ENCODE measurements around the gene SSH2.
"Not testable (repeated sequence)": the region's sequence is repeated elsewhere in the genome, so short reads cannot be mapped to it uniquely, and the experiment has no call there.

SSH2 gene

DNA sequence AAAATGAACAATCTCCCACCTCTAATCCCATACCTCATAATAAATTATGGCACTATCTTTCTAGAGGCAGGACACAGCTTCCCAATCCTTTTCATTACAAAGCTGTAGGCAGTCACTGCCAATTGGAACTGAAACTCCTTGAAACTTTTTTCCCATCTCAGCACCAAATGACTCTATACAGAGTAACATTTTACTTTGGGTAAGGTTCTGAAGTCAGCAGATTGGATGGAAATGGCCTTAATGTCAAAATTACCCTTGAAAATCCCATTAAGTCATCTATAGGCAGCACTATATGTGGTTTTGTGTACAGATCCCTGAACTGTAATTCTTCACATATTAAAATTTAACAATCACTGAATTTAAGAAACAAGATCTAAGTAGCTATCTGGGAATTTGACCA, 277.1 kb downstream of the SSH2 start:
- no peak for DNase-seq

DNA sequence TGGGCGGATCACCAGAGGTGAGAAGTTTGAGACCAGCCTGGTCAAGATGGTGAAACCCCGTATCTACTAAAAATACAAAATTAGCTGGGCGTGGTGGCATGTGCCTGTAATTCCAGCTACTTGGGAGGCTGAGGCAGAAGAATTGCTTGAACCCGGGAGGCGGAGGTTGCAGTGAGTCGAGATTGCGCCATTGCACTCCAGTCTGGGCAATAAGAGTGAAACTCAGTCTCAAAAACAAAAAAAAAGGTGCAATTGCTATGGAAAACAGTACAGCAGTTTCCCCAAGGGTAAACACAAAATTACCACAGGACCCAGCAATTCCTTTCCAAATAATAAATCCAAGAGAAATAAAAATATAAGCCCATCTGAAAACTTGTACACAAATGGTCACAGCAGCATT, 278.1 kb downstream of the SSH2 start:
- DNase-seq = not testable (repeated sequence)

DNA sequence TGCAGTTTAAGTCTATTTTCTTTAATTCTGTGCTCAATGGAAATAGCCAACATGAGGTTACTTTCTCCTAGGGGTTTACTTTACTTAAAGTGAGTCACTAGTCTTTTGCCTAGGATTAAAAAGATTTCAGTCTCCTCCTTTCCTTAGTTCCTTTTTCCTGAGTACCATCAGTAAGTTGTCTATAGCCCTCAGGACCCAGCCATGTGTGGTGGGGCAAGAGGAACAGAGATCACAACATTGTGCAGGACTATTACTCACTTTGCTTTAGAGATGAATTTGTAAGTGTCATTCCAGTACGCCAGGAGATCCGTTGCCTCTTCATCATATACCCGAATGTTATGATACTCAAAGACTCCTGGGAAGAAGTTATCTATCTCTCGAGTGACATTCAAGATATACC, 279.6 kb downstream of the SSH2 start:
- no peak for DNase-seq

DNA sequence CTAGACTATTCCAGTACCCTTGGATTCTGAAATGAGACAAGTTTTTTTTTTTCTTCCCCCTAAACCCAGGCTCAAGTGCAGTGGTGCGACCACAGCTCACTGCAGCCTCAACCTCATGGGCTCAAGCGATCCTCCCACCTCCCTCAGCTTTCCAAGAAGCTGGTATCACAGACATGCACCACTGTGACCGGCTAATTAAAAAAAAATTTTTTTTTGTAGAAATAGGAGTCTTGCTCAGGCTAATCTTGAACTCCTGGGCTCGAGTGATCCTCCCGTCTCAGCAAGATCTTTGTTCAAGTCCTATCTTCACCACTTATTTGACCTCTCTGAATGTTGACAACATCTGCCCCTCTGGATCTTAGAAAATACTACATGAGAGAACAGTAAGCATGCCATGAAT, 280.7 kb downstream of the SSH2 start:
- no peak for DNase-seq

DNA sequence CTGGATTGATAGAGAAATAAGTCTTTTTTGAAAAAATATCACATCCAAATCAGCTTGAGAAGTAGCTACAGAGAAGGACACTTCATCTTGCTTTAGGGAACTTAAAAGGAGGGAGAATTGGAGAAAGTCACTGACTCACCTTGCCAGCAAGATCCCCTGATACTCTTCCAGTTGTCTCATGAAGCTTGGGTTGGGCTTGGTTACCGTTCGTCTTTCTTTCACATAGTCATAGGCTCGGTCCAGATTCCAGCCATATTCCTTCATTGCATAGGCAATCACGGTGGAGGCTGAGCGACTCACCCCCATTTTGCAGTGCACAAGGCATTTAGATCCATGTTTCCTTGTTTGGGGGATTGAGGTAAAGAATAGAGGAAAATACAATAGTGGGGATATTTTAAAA, 282.0 kb downstream of the SSH2 start:
- no peak for DNase-seq

DNA sequence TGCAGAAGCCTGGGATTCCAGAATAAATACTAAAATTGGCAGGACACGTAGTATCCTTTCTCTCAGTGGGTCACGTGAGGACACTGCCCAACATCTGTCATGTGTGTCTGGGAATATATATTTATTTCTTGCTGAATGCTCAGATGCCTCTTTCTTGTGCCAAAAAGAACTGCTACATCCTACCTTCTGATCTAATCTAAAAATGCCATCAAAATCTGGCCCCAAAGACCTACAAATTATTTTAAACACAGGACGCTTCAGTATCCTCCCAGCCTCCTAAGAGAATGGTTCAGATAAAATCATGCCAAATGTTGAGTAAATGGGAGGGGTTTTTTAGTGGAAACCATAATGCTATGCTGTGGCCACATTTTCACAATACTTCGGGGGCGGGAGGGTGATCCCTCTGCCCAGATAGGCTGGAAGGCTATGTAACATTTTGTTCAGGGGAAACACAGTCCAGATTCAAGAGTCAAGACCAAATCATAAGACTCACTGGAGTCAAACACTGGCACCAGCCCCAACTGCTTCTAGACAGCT, 284.4 kb downstream of the SSH2 start:
- DNase-seq = no peak

DNA sequence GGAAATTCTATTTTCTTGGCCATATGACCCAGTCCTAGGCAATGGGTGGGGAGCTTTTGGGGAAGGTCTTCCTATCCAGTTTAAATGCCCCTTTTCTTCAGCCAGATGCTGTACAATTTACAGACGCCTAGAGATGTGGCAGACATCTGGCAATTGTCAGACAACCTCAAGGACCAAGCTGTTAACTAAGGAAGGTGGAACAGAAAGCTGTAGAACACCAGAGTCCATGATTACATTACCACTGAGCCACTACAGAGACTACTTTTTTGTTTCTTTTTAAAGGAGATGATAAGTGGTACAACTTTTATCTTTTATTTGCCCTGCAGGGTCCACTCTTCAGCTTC, 286.2 kb downstream of the SSH2 start:
- no peak for DNase-seq

DNA sequence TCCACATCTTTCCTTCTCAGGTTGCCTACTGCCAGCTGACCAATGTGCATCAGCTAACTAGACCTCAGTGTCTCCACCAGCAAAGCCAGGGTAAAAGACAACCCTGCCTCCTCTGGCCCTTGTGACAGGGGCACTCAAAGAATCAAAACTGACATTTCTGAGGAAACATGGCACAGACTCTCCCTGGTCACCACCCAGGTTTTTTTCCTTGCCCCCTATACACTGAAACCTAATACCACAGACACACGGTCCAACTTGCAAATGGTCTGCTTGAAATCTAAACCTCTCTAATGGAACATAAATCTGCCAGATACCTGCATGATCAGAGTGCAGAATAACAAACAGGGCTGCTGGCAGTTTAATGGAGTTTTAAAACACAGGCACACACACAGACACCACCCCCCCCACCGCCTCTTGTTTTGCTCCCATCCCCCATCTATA, 287.8 kb downstream of the SSH2 start:
- DNase-seq = no peak

DNA sequence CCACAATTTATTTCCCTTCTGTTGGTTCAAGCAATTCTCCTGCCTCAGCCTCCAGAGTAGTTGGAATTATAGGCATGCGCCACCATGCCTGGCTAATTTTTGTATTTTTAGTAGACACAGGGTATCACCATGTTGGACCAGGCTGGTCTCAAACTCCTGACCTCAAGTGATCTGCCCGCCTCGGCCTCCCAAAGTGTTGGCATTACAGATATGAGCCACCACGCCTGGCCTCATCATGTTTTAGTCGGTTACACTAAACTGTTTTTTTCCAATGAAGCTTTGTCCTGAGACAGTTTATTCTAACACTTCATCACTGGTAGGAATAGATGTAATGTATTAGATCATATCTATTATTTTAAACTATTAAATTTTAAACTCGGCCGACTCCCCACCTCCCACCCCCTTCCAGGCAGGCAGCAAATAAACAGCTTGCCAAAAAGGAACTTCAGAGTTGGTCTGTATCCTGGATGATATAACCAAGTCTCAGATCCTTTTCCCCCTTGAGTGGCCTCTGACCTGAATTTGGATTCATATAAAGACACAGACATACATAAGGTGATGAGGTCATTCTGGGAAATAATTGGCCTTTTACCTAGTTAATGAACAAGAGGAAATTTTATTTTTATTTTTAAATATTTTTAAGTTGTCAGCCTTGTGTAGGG, 288.9 kb downstream of the SSH2 start:
- DNase-seq = no peak

DNA sequence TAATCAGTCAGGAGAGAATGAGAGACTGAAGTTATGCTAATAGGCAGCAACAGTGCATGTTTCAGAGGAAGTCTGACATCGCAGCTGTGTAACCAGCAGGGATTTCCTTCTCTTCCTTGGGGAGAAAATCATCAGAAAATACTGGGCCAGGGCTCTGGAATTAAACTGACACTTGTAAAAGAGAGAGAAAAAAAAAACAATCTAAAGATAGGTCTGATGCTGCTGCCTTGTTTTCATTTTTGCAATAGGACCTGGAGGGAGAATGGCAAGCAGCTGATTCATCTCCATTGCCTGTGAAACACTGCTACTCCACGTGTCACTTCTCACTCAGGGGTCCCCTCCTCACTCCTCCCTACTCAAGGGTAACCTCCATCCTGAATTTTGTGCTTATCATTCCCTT, 289.6 kb downstream of the SSH2 start:
- DNase-seq = no peak

DNA sequence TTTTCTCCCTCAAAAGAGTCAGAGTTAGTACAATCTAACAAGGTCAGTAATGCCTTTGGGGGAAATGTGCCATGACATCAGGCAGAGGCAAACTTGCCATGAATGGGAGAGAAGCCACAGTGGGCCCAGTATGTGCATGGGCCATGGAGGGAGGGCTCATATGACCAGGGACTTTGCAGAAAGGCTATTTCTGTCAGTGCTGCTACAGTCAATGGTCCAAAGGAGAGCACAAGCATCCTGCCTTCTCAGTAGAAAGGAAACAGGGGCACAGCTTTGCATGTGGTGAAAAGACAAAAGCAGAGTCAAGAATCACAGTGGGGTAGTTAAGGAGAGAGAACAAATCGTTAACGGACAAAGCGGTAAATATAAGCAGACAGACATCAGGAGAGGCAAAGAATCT, 296.1 kb downstream of the SSH2 start:
- DNase-seq = no peak

DNA sequence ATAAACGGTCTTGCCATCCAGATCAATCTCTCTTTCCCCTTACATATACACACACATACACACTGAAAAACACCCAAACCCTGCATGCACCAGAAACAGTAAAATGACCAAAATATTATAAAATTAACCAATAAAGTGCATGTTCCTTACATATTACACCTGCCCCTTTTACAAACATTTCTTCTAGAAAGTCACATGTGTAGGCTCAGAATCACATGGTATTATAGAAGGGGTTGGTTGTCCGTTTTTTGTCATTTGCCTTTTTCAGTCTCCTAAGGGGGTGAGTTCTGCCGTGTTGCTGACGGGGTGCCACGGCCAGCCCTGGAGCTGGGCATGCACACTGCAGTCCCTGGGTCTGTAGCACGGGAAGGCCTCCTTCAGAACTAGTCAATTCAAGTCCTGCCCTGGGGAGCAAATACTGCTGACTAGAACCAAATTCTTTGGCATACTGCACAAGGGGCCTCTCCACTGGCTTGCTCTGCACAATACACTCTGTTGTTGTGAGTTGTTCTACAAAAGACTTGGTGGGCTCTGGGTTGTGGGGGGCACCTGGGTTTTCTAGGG, 299.3 kb downstream of the SSH2 start:
- no peak for DNase-seq

DNA sequence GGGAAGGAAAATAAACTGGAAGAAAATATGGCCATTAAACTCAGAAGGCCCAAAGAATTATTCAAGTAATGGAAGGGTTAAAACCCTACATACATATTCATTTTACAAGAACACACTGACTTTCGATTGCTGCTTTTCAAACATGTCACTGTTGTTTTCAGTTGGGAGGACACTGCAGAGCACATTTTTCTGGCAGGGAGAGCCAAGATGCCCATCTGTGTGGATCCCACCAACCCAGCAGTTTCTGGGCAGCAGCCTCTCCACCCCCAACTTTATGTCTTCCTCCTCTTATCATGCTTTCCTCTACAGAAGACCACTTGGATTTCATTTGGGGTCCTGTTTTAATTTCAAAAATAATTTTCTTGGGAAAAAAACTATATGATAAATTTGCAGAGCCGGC, 300.2 kb downstream of the SSH2 start:
- no peak for DNase-seq

DNA sequence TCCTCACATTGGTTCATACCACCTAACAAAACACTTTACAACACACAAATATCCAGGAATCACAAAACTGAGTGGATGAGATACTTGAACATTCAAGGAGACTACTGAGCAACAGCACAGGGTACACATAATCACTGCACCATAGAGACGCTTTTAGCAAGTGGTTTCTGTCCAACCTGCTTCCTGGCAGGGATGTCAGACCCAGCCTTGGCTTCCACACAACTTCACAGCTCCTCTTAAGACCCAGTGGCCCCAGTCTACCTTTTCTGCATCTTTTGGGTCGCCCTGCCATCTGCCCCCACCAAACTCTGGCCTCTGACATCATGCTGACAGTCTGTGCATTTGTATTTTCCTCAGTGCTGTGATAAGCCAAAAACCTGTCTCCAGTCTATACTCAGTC, 301.4 kb downstream of the SSH2 start:
- no peak for DNase-seq

DNA sequence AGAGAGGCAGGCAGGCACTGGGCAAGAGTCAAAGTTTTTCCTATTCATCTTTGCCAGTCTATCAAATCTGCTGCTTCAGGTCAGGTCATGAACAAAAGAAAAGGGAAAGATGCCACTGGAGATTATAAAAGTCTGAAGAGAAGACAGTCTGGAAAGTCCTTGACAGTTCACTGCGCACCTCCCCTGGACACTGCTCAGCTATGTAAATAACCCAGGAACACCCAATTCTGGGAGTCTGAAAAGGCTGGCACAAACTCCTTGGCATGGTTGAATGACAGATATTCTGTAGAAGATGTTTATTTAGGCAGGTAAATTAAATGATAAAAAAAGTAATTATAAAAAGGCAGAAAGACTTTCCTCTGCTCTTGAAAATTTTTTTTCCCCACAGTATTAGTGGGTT, 302.1 kb downstream of the SSH2 start:
- DNase-seq = no peak

DNA sequence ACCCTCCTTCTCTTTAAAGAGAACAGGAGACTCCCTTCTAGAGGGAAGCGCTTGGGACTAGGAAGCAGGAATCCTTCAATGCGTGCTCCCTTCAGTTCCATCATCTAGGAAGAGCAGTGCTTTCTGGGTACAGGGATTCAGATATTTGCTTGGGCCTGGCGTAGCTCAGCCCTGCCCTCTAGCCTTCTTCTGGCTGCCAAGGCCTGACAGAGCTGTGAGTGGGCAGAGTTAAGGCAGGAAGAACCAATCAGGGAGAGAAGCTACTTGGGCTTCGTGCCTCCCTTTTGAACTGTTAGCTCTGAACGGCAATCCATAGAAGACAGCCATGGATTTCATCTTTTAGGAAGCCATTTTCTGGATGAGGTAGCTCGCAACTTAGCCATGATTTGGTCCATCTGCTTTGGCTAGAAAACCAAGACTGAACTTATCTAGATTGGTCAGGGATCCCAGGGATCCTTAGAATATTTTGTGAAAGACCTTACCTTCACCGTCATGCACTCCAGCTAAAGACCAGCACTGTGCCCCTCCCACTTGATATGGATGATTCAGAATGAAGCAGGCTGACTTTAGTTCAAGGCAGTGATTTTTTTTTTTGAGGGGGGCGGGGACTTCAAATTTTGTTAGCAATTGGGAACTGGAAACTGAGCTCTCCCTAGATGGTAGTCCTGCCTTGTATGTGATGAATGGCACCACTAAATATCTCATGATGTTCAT, 304.8 kb downstream of the SSH2 start:
- no peak for DNase-seq

DNA sequence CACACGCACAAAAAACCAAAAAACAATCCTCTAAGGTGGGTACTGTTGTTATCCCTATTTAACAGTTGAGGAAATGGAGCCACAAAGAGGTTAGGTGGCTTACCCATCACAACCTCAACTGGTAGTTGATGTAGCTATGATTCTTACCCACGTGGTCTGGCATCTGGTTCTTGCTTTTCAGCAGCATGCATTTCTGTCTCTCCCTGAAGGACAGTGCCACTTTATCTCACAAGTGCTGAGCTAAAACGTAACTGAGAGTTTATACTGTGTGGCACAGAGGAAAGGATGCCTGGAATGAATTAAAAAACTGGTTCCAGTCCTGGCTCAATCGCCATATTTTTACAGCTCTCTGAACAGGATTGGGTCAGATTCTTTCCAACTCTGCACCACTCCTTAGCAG, 305.4 kb downstream of the SSH2 start:
- no peak for DNase-seq

DNA sequence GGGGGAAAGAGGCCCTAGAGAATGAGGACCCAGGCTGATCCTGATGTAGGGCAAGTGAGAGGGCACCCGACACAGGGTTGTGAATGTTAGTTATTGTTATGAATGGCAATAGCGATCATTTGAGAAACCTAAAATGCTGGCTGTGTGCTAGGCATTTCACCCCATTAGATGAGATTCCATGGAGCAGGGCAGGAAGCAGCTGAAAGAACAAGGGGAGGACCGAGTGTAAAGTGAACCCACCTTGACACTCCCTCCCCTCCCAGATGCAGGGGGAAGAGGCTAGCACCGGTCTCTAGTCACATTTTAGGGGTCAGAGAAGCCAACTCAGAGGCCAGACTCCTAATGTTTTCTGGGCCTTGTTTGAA, 306.8 kb downstream of the SSH2 start:
- no peak for DNase-seq

DNA sequence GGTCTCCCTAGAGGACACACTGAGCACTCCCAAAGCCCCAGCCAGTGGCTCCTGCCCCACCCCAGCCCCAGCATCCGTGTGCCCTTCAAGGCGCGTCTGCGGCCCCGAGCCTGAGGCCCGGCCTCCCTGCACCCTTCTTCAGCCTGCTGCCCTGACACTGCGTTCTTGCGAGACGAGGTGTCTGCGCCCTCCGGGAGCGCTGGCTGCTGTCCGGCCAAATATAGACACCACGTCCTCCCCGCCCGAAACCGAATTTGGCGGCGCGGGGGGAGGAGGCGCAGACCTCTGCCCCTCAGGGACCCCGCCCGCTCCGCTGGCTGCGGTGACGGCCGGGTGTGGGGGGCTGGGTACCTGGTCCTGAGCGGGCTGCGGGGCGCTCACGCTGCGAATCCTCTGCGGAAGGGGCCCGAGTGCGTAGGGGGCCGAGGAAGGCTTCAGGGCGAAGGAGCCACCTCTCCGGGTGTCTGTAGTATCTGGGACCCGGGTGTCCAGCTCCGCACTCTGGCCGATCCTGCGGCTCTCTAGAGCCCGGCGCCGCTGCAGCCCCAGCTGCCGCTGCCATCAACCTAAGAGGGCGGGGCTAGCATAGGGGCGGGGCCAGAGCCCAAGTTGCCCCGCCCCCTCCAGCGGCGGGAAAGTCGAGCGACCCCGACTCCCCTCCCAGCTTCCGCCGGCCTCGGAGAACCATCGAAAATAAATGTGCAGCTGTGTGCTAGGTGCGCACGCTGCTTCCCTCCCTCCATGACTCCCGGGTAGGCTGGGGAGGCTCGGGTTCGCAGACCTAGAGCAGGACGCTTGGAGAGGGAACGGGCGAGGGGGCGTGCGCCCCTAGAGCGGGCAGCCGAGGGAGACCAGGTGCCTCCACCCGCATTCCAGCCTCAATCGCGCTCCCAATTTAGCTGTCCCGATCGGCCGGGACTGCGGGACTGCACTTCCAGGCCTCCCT, 307.4 kb downstream of the SSH2 start, which contains the start of gene CORO6:
Gene CORO6, minus strand, starts transcription at position 576 of the 946 bp plus-strand sequence. CDS start 1,491 bp downstream, outside the sequence.
- DNase-seq = peak; percentile 91

DNA sequence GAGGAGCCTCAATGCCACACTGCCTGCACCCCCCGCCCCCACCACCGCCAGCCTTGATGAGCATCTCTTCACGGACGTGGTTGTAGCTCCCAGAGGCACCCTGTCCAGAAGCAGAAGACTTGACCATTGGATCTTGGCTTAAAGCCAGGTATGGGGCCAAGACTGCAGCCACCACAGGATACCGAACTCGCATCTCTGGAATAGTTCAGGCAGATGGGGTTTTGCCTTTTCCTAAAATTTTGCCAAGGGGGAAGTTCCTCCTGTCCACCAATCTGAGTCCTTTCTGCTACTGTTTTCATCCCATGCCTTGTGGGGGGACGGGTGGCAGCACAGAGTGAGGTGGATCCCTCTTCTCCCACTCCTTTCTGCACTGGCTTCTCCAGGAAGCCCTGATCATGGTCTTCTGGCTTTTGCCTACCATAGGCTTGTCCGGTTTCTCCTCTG, 308.3 kb downstream of the SSH2 start:
- no peak for DNase-seq

DNA sequence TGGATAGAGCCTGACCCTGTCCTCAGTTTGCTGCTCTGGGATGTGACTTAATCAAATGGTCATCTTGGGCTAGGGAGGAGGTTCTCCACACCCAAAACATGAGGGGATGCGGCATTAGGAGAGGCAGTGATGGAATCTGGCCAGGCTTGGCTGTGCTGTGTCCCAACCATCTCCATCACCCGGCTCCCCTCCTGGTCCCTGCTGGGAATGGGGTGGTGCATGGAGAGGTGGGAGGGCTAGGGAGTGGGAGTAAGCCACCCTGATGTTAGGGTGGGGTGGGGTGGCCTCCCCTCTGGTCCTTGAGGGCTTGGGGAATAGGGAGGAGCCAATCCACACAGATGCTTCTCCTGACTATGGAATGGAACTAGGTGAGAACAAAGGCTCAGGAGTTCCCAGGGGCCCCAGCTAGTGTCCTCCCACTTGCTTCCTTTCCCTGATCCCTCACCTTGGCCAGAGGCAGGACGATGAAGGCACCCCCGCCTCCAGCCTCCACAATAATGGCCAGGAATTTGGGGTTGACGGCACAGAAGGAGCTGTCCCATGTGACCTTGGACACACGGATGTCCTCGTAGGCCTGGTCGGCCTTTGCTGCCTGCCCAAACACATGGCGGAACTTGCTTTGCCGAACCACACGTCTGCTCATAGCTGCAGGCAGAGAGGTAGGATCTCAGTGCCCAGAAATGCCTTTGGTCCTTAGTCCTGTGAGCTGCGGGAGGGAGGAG, 309.1 kb downstream of the SSH2 start:
- DNase-seq = no peak

DNA sequence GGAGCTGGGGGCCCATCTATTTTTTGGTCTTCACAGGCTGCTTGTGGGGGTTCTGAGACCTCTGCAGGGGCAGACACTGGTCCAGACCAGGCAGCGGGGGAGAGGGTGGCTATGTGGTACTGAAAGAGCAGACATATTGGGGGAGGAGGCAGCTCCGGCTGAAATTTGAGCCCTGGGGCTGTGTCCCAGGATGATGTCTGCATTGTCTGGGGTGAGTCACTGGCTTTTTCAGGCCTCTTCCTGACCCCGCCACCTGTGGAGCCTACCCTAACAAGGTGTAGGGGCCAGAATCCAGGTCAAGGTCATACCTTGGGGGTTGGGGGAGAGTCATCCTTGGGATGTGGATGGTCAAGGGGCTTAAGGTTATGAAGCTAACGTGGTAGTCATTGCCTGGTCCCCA, 309.8 kb downstream of the SSH2 start:
- DNase-seq = no peak

All from activated CD8-positive, alpha-beta memory T cell treated with anti-CD3 and anti-CD28 coated beads, Interleukin-2, amount 50 U/mL, for 48 hours (primary cell).